ENCODE measurements around the gene PANK4. TPM values are rescaled to one million over a fixed set of nuclear protein-coding genes. Genes with fewer than 3 reads are reported as not detected.

PANK4 gene
- polyA plus RNA-seq, 1 experiment, result 17.1 TPM

DNA sequence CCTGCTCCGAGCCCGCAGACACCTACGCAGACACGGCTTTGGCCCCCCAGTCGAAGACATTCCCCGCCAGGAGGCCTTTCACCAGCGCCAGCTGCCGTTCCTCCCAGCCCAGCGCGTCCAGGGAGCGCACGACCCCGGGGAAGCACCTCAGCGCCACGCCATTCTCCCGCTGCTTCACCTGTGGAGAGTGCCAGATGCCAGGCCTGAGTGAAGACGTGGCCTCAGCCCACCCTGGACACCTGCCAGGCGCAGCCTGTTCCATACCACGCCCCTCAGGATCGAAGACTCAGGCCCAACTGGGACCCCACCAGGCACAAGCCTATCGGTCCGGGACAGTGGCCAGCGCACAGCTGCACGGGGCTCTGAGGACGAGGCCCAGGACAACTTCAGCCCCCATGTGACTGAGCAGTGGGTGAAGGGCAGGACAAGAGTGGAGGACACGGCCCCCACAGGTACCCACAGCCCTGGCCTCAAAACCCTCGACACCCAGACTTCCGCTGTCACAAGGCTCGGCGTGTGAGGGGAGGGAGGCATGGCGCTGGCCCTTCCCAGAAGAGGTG is 13.5 kb downstream of the PANK4 start:
- Histone ChIP-seq H3K27me3 (ENCODE audit: control insufficient read depth, insufficient read depth, low read length) (no peaks in the 10 kb centered on the region), H3K4me3 (ENCODE audit: low read depth, low read length) (no peak overlapping the region), H3K36me3 (ENCODE audit: control insufficient read depth, insufficient read depth, low read length) (peaks cover 54% of the 10 kb centered on the region)
- no peak for DNase-seq (ENCODE audit: low read depth)
- TF ChIP-seq, protein P1, sequence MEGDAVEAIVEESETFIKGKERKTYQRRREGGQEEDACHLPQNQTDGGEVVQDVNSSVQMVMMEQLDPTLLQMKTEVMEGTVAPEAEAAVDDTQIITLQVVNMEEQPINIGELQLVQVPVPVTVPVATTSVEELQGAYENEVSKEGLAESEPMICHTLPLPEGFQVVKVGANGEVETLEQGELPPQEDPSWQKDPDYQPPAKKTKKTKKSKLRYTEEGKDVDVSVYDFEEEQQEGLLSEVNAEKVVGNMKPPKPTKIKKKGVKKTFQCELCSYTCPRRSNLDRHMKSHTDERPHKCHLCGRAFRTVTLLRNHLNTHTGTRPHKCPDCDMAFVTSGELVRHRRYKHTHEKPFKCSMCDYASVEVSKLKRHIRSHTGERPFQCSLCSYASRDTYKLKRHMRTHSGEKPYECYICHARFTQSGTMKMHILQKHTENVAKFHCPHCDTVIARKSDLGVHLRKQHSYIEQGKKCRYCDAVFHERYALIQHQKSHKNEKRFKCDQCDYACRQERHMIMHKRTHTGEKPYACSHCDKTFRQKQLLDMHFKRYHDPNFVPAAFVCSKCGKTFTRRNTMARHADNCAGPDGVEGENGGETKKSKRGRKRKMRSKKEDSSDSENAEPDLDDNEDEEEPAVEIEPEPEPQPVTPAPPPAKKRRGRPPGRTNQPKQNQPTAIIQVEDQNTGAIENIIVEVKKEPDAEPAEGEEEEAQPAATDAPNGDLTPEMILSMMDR (IDR thresholded peaks at IDR 0.05; ENCODE audit: insufficient read depth, low read depth, low read length), result no peak
- POLR2A ChIA-PET, result no interaction called here
- CTCF ChIA-PET, result no interaction called here

DNA sequence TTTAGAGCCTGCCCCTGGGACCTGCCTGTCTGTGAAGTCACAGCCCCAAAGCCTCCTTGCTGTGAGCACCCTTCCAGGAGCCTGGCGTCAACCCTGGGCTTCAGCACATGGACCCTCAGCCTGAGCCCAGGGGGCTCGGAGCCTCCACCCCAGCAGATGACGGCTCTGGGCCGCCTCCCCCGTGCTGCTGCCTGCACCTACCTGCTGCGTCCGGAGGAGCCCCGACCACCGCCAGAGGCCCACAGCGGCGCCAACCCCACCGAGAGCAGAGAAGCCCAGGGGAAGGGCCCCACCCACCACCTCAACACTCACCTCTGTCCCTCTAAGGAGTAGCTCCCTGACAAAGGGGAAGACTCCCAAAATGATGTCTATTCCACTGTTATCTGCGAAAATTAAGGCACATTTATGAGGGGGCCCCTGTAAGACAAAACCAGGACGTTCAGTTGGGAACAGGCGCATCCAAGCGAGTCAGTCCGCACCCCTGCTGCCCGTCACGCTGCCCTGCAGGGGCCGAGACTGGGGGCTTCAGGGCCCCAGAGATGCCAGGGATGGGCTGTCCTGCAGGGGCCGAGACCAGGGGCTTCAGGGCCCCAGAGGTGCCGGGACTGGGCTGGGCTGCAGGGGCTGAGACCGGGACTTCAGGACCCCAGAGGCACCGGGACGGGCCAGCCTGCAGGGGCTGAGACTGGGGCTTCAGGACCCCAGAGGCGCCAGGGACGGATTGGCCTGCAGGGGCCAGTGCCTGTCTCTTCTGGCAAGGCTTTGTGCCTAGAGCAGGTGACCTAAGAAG is 15.8 kb downstream of the PANK4 start:
- TF ChIP-seq, protein P1 (IDR thresholded peaks at IDR 0.05; ENCODE audit: insufficient read depth, low read depth, low read length), result no peak
- CTCF ChIA-PET, result no interaction called here
- Histone ChIP-seq H3K36me3 (ENCODE audit: control insufficient read depth, insufficient read depth, low read length) (peaks cover 40% of the 10 kb centered on the region), H3K27me3 (ENCODE audit: control insufficient read depth, insufficient read depth, low read length) (no peaks in the 10 kb centered on the region), H3K4me3 (ENCODE audit: low read depth, low read length) (no peak overlapping the region)
- no peak for DNase-seq (ENCODE audit: low read depth)
- POLR2A ChIA-PET, result no interaction called here

DNA sequence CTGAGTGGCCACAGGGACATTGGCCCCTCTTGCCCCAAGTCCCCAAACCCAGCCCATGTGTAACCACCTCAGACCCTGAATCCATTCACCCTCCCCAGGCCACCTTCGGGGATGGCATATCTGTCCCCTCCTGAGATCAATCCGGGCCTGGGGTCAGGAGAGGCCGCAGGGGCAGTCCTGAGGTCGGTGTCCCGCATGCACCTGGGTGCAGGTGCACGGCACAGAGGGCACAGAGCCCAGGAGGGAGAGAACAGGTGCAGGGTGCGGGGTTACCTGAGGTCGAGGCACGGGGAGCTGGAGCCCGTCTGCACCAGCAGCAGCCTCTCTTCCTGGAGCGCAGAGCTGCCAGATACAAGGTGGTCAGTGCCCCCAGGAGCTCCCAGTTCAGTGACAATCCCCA is 16.8 kb downstream of the PANK4 start:
- POLR2A ChIA-PET, result no interaction called here
- Histone ChIP-seq H3K27me3 (ENCODE audit: control insufficient read depth, insufficient read depth, low read length) (peaks cover 1% of the 10 kb centered on the region; the same call in 1 of the 2 replicates), H3K36me3 (ENCODE audit: control insufficient read depth, insufficient read depth, low read length) (peaks cover 33% of the 10 kb centered on the region), H3K4me3 (ENCODE audit: low read depth, low read length) (no peak overlapping the region)
- TF ChIP-seq, protein P1 (IDR thresholded peaks at IDR 0.05; ENCODE audit: insufficient read depth, low read depth, low read length), result no peak
- CTCF ChIA-PET, result no interaction called here
- DNase-seq (ENCODE audit: low read depth), result no peak

DNA sequence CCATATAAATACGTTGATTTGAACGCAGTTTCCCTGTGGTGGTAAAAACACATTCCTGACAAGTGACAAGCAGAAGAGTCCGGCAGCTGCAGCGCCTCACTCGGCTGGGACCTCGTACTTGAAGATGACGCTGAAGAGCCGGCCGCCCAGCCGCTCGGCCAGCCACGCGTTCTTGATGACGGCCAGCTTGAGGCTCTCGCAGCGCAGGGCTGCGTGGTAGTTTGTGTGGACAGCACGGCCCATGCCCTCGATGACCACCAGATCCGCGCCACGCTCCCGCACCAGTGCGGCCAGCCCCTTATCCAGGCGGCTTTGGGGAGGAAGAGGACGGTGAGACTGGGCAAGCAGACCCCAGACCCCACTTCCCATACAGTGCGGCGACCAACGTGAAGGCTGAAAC is 17.6 kb downstream of the PANK4 start:
- TF ChIP-seq, protein P1 (IDR thresholded peaks at IDR 0.05; ENCODE audit: insufficient read depth, low read depth, low read length), result no peak
- Histone ChIP-seq H3K27me3 (ENCODE audit: control insufficient read depth, insufficient read depth, low read length) (peaks cover 6% of the 10 kb centered on the region; the same call in 1 of the 2 replicates), H3K36me3 (ENCODE audit: control insufficient read depth, insufficient read depth, low read length) (peaks cover 27% of the 10 kb centered on the region), H3K4me3 (ENCODE audit: low read depth, low read length) (no peak overlapping the region)
- ChIA-PET CTCF (no interaction called here), POLR2A (no interaction called here)
- DNase-seq (ENCODE audit: low read depth), result no peak

DNA sequence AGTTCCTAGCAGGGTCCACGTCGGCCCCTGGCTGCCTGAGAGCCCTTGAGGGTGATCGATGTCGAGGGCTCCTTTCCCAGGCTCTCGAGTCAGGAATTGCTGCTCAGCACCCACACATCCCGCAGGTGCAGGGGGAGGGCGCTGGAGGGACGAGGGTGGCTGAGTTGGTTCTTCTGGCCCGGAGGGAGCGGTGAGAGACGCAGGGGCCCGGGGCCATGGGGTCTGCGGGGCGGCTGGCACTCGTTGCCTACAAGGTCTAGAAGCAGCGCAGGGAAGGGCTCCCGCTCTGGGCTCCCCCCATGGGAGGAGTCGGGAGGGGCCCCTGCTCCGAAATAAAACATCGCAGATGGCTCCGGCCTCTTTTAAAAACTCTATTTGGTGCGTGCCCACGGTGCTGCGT is 18.2 kb downstream of the PANK4 start:
- H3K27me3 ChIP-seq (ENCODE audit: control insufficient read depth, insufficient read depth, low read length), result peaks cover 6% of the 10 kb centered on the region; the same call in 1 of the 2 replicates
- no peak overlapping the region for H3K4me3 ChIP-seq (ENCODE audit: low read depth, low read length)
- ChIA-PET POLR2A (no interaction called here), CTCF (interaction anchor here (1.2 kb wide), 1 partner anchor 16 kb away, joined by 3 read pairs; no protein-coding TSS in a partner anchor)
- TF ChIP-seq, protein P1 (IDR thresholded peaks at IDR 0.05; ENCODE audit: insufficient read depth, low read depth, low read length), result no peak
- DNase-seq (ENCODE audit: low read depth), result no peak
- peaks cover 23% of the 10 kb centered on the region for H3K36me3 ChIP-seq (ENCODE audit: control insufficient read depth, insufficient read depth, low read length)

Data from BJ (cell line).